OCI-LY1 (cell line): ENCODE data around the gene LTB4R.

Experiments
- EZH2 ChIP-seq: fragments of 200-600 bp; sonication (generic), shearing (Covaris generic); IDR thresholded peaks from 2 replicates; pipeline ENCODE4 v1.8.0; 2017; ENCODE audit warnings: borderline replicate concordance, mixed run types, mild to moderate bottlenecking, antibody characterized with exemption, low read length, moderate library complexity, mixed read lengths
- TF ChIP-seq, protein P1 (sequence below): fragments of 200-600 bp; sonication (generic), shearing (Covaris generic); IDR thresholded peaks from 2 replicates; pipeline ENCODE4 v1.5.1; 2017; ENCODE audit warnings: mild to moderate bottlenecking, antibody characterized with exemption, low read length, moderate library complexity, mixed read lengths

DNA sequence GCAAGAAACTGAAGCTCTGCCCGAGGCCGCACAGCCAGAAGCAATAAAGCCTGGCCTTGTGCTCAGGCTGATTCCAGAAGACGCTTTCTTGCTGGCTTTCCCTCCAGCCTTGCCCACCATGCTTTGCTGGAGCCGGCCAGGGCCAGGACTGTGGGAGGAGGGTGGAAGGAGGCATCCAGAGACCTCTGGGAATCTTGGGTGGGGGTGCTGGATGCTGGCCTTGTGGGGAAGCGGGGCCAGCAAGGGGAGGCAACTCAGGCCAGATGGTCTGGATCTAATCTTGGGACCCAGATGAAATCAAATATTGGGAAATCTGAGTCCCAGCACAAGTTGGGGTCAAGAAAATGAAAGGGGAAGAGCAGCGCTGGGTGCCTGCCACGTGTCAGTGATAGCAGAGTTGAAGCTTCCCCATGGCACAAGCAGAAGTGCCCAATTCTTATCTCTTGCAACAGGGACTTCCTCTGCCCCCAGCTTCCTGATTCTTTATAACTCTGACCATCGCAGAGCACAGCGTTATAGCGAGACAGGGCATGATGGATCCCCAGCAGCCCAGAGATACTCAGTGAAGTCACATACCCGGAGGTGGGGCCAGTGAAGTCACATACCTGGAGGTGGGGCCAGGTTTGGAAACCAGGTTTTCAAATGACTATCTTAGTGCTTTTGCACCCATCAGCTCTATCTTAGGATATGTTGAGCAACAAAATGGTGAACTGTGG lies 33.5 kb upstream of the LTB4R start:
- TF ChIP-seq, protein P1, sequence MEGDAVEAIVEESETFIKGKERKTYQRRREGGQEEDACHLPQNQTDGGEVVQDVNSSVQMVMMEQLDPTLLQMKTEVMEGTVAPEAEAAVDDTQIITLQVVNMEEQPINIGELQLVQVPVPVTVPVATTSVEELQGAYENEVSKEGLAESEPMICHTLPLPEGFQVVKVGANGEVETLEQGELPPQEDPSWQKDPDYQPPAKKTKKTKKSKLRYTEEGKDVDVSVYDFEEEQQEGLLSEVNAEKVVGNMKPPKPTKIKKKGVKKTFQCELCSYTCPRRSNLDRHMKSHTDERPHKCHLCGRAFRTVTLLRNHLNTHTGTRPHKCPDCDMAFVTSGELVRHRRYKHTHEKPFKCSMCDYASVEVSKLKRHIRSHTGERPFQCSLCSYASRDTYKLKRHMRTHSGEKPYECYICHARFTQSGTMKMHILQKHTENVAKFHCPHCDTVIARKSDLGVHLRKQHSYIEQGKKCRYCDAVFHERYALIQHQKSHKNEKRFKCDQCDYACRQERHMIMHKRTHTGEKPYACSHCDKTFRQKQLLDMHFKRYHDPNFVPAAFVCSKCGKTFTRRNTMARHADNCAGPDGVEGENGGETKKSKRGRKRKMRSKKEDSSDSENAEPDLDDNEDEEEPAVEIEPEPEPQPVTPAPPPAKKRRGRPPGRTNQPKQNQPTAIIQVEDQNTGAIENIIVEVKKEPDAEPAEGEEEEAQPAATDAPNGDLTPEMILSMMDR: no peak
- TF ChIP-seq EZH2: no peak
